GM19099 (cell line): ENCODE data around the gene TRMT112.

Experiments used
- POLR2A ChIP-seq: IDR thresholded peaks from 3 replicates; pipeline ENCODE4 v1.6.1; 2011; ENCODE audit warnings: low read depth; ENCODE audit not compliant: insufficient read length; ENCODE audit errors: extremely low read depth

The TRMT112 gene

DNA sequence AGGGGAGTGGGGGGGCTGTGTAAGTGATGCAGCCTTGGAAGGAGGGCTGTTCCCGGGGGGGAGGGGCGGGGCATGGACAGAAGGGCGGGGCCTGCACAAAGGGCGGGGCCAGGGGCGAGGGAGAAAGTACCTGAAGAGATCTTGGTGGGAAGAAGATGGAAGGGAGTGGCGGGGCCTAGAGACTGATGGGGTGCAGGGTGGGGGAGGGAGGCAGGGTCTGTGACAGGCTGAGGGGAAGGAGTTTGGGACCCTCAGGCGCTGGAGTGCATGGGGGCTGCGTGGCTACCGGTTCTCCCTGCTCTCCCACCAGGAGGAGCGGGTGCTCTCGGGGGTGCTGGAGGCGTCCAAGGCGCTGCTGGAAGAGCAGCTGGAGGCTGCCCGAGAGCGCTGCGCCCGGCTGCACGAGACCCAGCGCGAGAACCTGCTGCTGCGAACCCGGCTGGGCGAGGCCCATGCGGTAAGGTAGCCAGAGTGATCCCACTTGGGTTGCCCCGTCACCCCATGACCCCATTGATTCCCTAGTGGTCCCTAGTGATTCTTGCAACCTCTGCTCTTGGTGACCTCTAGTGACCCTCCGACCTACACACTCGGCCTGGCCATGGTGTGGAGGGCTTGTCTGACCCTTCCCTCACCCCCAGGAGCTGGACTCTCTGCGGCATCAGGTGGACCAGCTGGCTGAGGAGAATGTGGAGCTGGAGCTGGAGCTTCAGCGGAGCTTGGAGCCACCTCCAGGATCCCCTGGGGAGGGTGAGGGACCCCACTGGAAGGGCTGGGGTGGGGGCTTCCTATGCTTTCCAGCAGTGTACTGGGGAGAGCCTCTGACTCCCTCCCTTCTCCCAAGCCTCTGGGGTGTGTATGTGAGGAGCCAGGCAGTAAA lies 25.7 kb upstream of the TRMT112 start:
- no peak for TF ChIP-seq POLR2A

GRCh38 chr11:64341851-64342791 lies 24.8 kb upstream of the TRMT112 start:
- TF ChIP-seq POLR2A: no peak

- TF ChIP-seq POLR2A: no peak
Observed at GRCh38 chr11:64341429-64341828, 24.1 kb upstream of the TRMT112 start.

DNA sequence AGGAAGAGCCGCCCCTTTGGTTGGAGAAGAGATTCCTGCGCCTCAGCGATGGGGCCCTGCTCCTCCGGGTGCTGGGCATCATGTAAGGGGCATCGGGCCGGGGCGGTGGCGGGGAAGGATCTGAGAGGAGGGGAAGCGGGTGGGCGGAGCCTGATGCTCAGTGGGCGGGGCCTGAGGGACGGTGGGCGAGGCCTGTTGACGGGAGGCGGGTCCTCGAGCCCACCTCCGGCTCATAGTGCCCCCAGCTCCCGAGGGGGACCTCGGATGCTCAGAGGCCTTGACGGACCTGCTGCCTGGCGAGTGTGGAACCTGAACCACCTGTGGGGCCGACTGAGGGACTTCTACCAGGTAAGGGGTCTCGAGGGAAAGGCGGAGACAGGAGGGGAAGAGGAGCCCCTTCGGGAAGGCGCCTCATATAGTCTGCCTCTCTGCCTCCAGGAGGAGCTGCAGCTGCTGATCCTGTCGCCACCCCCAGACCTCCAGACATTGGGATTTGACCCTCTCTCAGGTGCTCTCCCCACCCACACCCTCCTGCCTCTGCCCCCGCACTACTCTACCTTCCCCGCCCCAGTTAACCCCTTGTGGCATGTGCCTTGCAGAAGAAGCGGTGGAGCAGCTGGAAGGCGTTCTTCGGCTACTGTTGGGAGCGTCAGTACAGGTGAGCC lies 23.4 kb upstream of the TRMT112 start:
- peak; percentile 40 for TF ChIP-seq POLR2A

GRCh38 chr11:64339754-64340408 lies 22.5 kb upstream of the TRMT112 start, which contains the start of gene CCDC88B:
TSS of gene CCDC88B (plus strand) at chr11:64340204. CDS start at chr11:64340267, 63 bp downstream.
- peak; percentile 70 for TF ChIP-seq POLR2A

GRCh38 chr11:64339286-64339685 lies 21.9 kb upstream of the TRMT112 start:
- peak; percentile 20 for TF ChIP-seq POLR2A

DNA sequence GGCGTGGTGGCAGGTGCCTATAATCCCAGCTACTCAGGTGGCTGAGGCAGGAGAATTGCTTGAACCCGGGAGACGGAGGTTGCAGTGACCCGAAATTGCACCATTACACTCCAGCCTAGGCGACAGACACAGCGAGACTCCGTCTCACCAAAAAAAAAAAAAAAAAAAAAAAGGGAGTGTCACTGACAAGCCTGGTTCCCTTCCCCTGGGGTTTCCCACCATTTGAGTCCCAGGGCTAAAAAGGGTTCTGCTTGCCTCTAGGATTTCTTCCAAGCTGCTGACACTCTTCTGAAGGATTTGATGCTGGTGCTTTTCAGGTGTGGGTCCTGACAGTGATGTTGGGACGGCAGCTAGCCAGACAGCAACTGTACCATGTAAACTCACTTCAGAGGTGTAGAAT lies 21.4 kb upstream of the TRMT112 start:
- no peak for TF ChIP-seq POLR2A

DNA sequence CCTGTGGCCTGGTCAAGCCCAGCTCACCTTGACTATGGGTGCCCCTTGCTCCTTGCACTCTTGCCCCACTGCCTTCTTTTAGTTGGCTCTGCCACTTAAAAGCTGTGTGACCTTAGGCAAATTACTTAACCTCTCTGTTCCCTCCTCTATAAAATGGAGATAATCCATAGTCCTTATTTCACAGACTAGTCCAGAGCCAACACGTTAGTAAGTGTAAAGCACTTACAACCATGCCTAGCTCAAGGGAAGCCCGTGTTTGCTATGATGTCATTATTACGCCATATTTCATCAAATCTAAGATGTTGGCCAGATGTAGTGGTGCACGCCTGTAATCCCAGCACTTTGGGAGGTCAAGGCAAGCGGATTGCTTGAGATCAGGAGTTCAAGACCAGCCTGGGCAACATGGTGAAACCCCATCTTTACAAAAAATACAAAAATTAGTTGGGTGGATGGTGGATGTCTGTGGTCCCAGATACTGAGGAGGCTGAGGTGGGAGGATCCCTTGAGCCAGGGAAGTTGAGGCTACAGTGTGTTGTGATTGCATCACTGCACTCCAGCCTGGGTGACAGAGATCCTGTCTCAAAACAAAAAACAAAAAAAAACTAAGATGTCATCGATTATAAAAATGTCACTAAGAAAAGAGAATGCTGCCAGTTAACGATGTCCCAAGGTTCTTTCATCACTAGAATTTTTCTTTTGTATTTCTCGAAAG lies 20.3 kb upstream of the TRMT112 start:
- no peak for TF ChIP-seq POLR2A

GRCh38 chr11:64334764-64335735 lies 17.7 kb upstream of the TRMT112 start:
- peak; percentile 46 for TF ChIP-seq POLR2A

- TF ChIP-seq POLR2A: no peak
Observed at GRCh38 chr11:64333556-64333955, 16.2 kb upstream of the TRMT112 start.

GRCh38 chr11:64331569-64332371 lies 14.4 kb upstream of the TRMT112 start:
- no peak for TF ChIP-seq POLR2A

DNA sequence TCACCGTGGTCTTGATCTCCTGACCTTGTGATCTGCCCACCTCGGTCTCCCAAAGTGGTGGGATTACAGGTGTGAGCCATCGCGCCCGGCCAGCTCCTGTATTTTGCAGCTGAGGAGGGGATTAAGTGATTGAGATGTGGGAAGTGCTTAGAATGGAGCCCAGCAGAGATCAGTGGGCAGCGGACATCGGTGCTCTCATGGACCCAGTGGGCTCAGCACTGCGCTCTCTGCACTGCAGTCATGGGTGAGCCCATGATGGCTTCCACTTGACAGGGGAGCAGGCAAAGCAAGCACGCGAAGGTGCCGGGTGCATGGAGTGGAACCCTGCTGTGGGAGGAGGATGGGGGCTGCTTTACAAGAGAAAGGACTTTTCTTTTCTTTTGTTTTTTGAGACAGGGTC lies 13.5 kb upstream of the TRMT112 start:
- no peak for TF ChIP-seq POLR2A
